ENCODE measurements around the gene TTLL6.

Gene TTLL6

DNA sequence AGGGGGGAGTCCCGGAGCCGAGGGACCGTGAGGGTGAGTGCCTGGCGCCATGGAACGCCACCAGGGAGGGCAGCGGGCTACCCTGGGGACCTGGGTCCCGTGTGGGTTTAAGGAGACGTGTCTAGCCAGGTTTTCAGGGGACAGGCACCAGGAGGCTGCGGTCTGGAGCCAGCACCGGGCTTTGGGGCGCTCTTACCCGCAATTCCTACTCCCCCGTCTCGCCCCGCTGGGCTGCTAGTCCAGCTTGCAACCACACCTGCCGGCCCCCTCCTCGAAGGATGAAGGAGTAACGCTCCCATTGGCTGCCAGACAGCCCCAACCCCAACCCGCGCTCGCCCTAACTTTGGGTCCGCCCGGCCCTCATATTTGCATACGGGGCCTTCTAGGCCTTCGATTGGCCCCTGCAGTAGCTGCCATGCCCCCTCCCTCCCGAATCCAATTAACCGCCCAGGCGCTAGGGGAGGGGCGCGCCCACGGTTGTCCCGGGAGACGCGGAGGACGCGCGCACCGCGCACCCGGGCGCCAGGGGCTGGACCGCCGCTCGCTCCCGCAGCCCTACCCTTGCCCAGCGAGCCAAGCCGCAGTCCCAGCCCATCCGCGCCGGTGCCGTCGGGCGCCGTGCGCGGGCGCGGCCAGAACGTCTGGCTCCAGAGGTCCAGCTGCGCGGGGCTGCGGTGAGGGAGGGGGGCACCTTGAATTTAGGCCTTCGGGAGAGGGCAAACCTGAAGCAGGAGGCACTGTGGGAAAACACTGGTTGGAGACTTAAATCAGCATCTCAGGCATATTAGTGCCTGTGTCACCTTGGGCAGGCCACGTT, at the start of gene TTLL6:
TSS of gene TTLL6 (minus strand) at position 456 of the 817 bp plus-strand sequence. CDS start at position 299, 157 bp downstream.
- peak within 1 kb of the TSS; percentile 27 for H3K4me3 ChIP-seq (ENCODE audit: low read depth, low read length)
- in situ Hi-C loops (cut with HindIII; ENCODE audit: low sequenced_read_pairs) = no loop called here
- TF ChIP-seq, protein P1, sequence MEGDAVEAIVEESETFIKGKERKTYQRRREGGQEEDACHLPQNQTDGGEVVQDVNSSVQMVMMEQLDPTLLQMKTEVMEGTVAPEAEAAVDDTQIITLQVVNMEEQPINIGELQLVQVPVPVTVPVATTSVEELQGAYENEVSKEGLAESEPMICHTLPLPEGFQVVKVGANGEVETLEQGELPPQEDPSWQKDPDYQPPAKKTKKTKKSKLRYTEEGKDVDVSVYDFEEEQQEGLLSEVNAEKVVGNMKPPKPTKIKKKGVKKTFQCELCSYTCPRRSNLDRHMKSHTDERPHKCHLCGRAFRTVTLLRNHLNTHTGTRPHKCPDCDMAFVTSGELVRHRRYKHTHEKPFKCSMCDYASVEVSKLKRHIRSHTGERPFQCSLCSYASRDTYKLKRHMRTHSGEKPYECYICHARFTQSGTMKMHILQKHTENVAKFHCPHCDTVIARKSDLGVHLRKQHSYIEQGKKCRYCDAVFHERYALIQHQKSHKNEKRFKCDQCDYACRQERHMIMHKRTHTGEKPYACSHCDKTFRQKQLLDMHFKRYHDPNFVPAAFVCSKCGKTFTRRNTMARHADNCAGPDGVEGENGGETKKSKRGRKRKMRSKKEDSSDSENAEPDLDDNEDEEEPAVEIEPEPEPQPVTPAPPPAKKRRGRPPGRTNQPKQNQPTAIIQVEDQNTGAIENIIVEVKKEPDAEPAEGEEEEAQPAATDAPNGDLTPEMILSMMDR (IDR thresholded peaks at IDR 0.05; ENCODE audit: low read depth, low read length) = no peak
- peak; percentile 74 for DNase-seq (ENCODE audit: low read depth, low spot score)

DNA sequence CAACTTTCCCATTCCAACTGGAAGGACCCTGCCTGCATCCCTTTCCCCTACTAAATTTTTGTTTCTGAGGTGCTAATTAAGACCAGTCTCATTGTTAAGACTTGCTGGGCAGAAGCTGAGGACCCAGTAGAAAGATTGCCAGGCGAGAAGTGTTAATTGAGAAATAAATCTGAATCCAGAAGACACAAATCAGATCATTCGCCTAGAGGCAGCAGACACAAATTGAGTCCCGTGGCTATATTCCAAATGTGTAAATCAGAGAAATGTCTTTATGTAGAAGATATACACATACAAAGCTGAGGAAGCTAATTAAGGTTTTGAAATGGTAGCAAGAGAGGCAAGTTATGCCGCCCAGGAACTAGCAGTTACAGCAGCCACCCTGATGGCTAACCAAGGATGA, 43.4 kb upstream of the TTLL6 start:
- no peak overlapping the region for H3K4me3 ChIP-seq (ENCODE audit: low read depth, low read length)
- in situ Hi-C loops (cut with HindIII; ENCODE audit: low sequenced_read_pairs) = no loop called here
- TF ChIP-seq, protein P1 (IDR thresholded peaks at IDR 0.05; ENCODE audit: low read depth, low read length) = no peak
- DNase-seq (ENCODE audit: low read depth, low spot score) = no peak

DNA sequence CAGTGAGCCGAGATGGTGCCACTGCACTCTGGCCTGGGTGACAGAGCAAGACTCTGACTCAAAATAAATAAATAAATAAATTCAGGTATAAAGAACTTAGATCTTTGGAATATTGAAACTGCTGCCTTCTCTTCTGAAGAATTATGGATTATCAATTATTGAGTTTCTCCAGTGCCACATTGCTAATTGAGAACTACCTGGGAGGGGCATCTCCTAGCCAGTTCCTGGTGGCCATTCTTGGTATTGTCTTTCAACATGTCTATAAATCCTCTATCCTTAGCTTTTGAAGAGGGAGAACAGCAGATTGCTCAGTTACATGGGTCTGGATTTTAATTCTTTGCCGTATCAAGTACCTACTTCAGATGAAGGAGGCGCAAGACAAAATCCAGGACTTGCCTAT, 43.0 kb upstream of the TTLL6 start:
- no peak for DNase-seq (ENCODE audit: low read depth, low spot score)
- in situ Hi-C loops (cut with HindIII; ENCODE audit: low sequenced_read_pairs) = no loop called here
- TF ChIP-seq, protein P1 (IDR thresholded peaks at IDR 0.05; ENCODE audit: low read depth, low read length) = peak; percentile 6
- no peak overlapping the region for H3K4me3 ChIP-seq (ENCODE audit: low read depth, low read length)

DNA sequence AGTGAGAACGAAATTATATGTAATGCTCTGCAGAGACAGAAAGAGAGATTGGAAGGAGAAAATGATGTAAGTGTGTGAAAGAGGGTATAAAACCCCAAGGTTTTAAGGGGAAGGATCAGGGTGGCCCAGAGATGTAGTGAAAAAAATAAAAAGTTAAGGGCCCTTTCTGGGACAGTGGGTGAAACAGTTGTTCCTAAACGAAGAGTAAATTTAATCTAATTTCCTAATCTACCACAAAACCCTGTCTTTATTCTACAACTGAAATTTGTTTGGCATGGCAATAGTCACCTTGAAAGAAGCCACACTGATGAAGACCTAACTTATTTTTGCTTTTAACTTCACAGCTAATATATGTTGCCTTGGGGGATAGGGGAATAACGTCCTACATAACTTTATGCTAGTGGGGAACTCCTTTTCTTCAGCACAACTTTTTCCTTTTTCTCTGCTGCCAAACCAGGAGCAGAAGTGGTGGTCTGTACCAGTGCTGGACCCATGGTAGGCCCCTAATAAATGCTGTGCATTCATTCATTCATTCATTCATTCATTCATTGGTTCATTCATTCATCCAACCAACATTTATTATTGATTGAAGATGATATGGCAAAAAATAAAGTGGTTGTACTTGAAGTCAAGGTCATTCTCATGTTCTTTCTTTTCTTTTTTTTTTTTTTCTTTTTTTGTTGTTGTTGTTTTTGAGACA, 39.2 kb upstream of the TTLL6 start:
- H3K4me3 ChIP-seq (ENCODE audit: low read depth, low read length) = no peak overlapping the region
- in situ Hi-C loops (cut with HindIII; ENCODE audit: low sequenced_read_pairs) = no loop called here
- no peak for DNase-seq (ENCODE audit: low read depth, low spot score)
- TF ChIP-seq, protein P1 (IDR thresholded peaks at IDR 0.05; ENCODE audit: low read depth, low read length) = no peak

DNA sequence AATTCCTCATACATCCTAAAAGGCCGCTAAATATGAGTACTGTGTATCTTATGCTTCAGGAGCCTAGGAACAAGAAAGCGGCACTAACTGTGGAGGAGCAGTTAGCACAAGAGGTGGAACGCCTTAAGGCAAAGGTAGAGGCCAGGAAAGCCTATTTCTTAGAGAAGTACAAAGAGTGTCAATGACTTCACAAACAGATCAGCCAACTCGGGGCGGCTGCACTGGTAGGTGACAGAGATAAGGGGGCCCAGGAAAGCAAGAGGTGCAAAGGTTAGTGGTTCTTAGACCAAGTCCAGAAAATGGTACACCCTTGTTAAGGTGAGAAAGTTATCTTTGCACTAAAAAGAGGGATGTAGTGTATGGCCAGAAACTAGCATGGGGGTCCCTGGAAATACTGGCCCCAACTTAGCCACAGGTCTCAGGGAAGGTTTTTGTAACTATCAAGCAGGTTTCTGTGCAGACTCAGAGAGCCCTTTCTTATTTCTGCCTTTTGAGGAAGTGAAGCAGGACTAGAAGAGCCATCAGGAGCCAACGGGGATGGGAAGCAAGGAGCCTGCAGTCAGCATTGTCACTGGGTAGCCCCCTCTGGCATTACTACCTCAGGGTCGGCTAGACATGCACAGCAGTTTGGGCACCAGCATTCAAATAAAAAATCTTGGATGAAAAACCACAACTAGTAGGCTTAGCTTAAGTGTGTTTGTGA, 37.9 kb upstream of the TTLL6 start:
- TF ChIP-seq, protein P1 (IDR thresholded peaks at IDR 0.05; ENCODE audit: low read depth, low read length) = no peak
- H3K4me3 ChIP-seq (ENCODE audit: low read depth, low read length) = no peak overlapping the region
- in situ Hi-C loops (cut with HindIII; ENCODE audit: low sequenced_read_pairs) = no loop called here

DNA sequence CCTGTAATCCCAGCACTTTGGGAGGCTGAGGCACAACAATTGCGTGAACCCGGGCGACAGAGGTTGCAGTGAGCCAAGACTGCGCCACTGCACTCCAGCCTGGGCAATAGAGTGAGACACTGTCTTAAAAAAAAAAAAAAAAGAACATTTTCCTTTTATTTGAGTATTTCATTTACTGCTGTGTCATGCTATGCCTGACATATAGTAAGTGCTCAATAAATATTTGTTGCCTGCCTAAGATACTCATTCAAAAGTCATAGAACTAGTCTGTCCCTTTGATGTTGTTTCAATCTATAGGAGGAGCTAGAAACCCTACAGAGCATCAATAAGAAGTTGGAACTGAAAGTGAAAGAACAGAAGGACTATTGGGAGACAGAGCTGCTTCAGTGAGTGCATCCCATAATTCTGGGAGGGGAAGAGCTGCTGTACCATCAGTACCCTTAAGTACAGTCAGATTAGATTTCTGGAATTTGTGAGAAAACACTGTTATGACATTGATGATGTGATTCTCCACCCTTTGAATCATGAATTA, 33.8 kb upstream of the TTLL6 start:
- no peak for DNase-seq (ENCODE audit: low read depth, low spot score)
- TF ChIP-seq, protein P1 (IDR thresholded peaks at IDR 0.05; ENCODE audit: low read depth, low read length) = no peak
- in situ Hi-C loops (cut with HindIII; ENCODE audit: low sequenced_read_pairs) = no loop called here
- no peak overlapping the region for H3K4me3 ChIP-seq (ENCODE audit: low read depth, low read length)

More for the DNA sequence above, 37.9 kb upstream of the TTLL6 start:
- DNase-seq (ENCODE audit: low read depth, low spot score) = no peak

All from astrocyte of the spinal cord (primary cell).